Cardiac fibroblast (primary cell): Measurements from ENCODE around the gene LRRC9.
A peak's percentile ranks its signal among the peaks of the same experiment; 100 is the strongest.
"Not testable (repeated sequence)": the region's sequence is repeated elsewhere in the genome, so short reads cannot be mapped to it uniquely, and the experiment has no call there.

Experiments
- DNase-seq, 2 donors: peaks; one replicate each; pipeline versions ENCODE4 v3.0.0 to v3.0.0-alpha.2; 2010; ENCODE audit warnings: low read depth in 2 of 2
- H3K4me3 ChIP-seq, 2 donors: replicated peaks in 1 of 2; 1 replicate in 1 of 2; 2 replicates in 1 of 2; pipeline ENCODE4 v1.5.1; 2011; ENCODE audit warnings: low read depth in 2 of 2, low read length in 2 of 2, mild to moderate bottlenecking in 2 of 2, moderate library complexity in 1 of 2
- CTCF ChIP-seq: IDR thresholded peaks from one replicate; pipeline ENCODE4 v1.5.1; 2011; ENCODE audit warnings: low read depth, mild to moderate bottlenecking, low read length, inconsistent platforms

Gene LRRC9

DNA sequence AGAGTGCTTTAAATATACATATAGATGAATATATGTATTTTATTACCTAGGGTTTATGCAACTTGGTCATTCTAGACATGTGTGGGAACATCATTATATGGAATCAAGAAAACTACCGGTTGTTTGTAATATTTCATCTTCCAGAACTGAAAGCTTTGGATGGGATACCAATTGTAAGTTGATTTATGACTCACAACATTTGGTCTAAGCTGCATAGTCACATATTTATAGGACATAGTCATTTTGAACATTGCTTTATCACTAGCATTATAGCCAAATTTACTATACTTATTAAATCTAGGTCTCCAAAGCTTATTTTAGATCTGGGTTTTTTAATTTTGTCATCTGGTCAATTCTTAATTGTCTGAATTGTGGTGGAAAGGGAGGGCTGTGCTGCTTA, 88.1 kb downstream of the LRRC9 start:
- no peak for TF ChIP-seq CTCF
- no peak overlapping the region for H3K4me3 ChIP-seq
- peak in 1 of 2 donors; percentile 25 for DNase-seq

GRCh38 chr14:60010263-60010662, 90.3 kb downstream of the LRRC9 start:
- not testable (repeated sequence) for H3K4me3 ChIP-seq

DNA sequence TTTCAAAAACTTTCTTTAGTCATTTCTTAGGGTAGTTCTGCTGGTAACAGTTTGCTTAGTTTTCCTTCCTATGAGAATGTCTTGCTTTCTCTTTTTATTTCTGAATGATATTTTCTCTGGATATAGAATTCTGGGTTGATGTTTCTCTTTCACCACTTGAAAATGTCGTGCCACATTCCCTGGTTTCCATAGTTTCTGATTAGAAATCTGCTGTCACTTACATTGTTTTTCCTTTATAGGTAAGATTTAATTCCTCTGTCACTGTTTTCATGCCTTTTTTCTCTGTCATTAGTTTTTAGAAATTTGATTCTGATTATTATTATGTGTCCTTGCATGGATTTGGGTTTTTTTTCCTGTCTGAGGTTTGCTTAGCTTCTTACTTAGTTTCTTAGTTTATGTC, 94.5 kb downstream of the LRRC9 start:
- no peak for TF ChIP-seq CTCF
- no peak for DNase-seq
- H3K4me3 ChIP-seq: no peak overlapping the region

More at GRCh38 chr14:60010263-60010662, 90.3 kb downstream of the LRRC9 start:
- DNase-seq: not testable (repeated sequence)

DNA sequence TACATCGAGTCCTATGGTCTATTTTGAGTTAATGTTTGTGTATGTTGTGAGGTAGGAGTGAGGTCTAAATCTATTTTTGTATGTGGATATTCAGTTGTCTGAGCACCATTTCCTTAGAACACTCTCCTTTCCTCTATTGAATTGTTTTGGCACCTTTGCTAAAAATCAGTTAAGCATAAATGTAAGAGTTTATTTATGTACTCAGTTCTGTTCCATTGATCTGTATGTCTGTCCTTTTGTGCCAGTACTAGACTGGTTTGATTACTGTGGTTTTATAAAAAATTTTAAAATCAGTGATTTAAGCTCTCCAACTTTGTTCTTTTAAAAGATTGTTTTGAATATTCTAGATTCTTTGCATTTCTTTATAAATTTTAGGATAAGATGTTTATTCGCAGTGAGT, 101.7 kb downstream of the LRRC9 start:
- no peak for TF ChIP-seq CTCF
- no peak for DNase-seq
- no peak overlapping the region for H3K4me3 ChIP-seq

DNA sequence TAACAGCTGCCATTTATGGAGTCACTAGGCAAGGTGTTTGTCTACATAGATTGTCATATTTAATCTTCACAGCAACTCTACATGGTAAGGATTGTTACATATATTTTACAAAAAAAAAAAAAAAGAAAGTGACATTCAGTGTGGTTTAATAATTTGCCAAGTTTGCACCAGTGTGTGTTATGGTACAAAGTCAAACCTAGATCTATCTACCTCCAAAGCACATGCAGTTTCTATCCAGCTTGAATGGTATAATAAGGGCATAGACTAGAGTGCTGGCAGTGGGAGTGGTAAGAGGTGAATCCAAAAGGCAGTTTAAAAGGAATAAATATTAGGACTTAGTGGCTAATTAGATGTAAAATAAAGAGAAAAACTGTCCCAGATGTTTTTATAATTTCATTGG, 105.6 kb downstream of the LRRC9 start:
- no peak for TF ChIP-seq CTCF
- no peak for DNase-seq
- H3K4me3 ChIP-seq: no peak overlapping the region

- TF ChIP-seq CTCF: no peak
- H3K4me3 ChIP-seq: no peak overlapping the region
- no peak for DNase-seq
Measured at GRCh38 chr14:60035177-60035576, 115.2 kb downstream of the LRRC9 start.

GRCh38 chr14:60047976-60048375, 128.0 kb downstream of the LRRC9 start:
- not testable (repeated sequence) for H3K4me3 ChIP-seq, DNase-seq

GRCh38 chr14:60051721-60052221, 131.8 kb downstream of the LRRC9 start:
- no peak overlapping the region for H3K4me3 ChIP-seq
- peak; percentile 18 to 48 for DNase-seq
- TF ChIP-seq CTCF: no peak
